22Rv1 (cell line): ENCODE data around the gene JADE1.

Source experiments
- CTCF ChIP-seq: fragments of 450-650 bp; IDR thresholded peaks from 2 replicates; pipeline ENCODE4 v1.5.1; 2017; ENCODE audit warnings: mild to moderate bottlenecking
- ZFX ChIP-seq: fragments of 450-650 bp; IDR thresholded peaks from 2 replicates; pipeline ENCODE4 v1.6.1; 2017; ENCODE audit warnings: antibody characterized with exemption, borderline replicate concordance

- no peak for TF ChIP-seq CTCF
- no peak for TF ChIP-seq ZFX
Observed at GRCh38 chr4:128913228-128913627, 103.7 kb downstream of the JADE1 start.
